ENCODE data around the gene LNX2.
A peak's percentile ranks its signal among the peaks of the same experiment; 100 is the strongest.

The LNX2 gene

GRCh38 chr13:27621366-27622101, 1.2 kb upstream of the LNX2 start, which contains the start of gene POLR1D:
Gene POLR1D, plus strand, starts transcription at chr13:27621892. Its CDS starts 92 bp downstream, at chr13:27621984.
- no peak for TF ChIP-seq CTCF (IDR thresholded peaks at IDR 0.05; ENCODE audit: borderline replicate concordance, control extremely low read depth, extremely low read depth, insufficient read depth, missing control alignments)
- peak; percentile 93 for DNase-seq (ENCODE audit: low spot score)
- in situ Hi-C loops (cut with MboI; ENCODE audit: low sequenced_read_pairs, unreplicated experiment): no loop called here

DNA sequence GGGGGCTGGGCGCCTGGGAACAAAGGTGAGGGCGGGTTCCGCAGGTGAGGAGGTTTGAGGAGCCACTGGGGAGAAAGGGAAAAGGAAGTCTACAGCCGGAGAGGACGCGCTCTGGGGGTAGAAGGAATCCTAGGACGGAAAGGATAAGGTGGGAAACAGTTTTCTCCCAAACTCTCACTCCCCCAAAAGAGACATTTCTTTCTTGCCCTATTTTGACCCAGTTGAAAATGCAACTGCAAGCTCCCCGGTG, 712 bp upstream of the LNX2 start:
- no peak for DNase-seq (ENCODE audit: low spot score)
- in situ Hi-C loops (cut with MboI; ENCODE audit: low sequenced_read_pairs, unreplicated experiment): no loop called here
- no peak for TF ChIP-seq CTCF (IDR thresholded peaks at IDR 0.05; ENCODE audit: borderline replicate concordance, control extremely low read depth, extremely low read depth, insufficient read depth, missing control alignments)

DNA sequence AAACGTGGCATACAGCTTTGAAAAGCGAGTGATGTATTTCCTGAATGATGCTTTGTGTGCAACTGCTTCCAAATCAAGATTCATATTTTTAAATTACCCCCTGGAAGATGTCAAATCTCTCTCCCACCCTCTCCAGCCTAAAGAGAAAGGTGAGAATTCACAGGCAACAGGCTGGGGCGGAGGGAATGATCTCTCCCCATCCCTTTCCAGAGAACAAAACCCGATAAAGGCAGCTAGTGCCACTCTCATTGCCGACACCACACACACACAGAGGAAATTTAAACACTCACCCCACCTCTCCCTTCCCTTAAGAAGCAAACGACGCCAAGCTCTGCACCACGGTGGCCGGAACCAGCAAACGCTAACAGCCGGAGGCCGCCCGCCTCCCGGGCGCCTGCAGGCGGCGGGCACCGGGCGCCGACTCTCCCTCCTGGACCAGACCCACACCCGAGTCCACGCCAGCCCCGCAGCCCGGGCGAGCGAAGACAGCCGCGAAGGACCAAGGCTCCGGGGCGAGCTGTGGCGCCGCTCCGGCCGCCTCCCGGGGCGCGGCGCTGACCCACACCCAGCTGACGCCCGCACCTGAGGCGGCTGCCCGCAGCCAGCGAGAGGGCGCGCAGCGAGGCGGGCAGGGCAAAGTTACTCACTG, 477 bp downstream of the LNX2 start:
- DNase-seq (ENCODE audit: low spot score): peak; percentile 62
- TF ChIP-seq CTCF (IDR thresholded peaks at IDR 0.05; ENCODE audit: borderline replicate concordance, control extremely low read depth, extremely low read depth, insufficient read depth, missing control alignments): peak; percentile 9
- in situ Hi-C loops (cut with MboI; ENCODE audit: low sequenced_read_pairs, unreplicated experiment): no loop called here

DNA sequence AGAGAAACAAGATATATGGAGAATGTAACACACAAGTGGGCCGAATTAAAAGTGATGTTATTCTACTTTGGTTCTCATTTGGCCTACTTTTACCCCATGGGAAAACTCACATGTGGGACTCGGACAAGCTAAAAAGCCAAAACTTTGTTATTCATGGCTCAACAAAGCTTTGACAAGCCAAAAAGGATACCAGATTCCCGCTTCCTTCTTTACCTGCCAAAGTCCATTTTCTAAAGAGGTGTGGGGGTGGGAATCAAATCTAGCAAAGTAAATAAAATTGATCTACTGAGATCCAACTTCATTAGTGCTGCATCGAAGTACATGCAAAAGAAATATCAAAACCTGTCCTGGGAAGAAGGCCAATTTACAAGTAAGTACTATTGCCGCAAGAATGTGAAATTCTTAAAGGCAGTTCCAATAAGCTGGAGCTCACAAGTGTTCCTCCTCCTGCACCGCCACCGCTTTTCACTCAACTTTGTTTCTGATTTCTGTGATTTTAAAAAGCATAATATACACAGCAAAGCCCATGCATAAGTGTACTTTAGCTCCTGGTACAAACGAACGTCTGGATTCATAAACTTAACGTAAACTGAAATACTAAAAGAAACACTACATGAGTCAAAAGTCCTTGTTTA, 1.1 kb downstream of the LNX2 start:
- no peak for DNase-seq (ENCODE audit: low spot score)
- no peak for TF ChIP-seq CTCF (IDR thresholded peaks at IDR 0.05; ENCODE audit: borderline replicate concordance, control extremely low read depth, extremely low read depth, insufficient read depth, missing control alignments)
- in situ Hi-C loops (cut with MboI; ENCODE audit: low sequenced_read_pairs, unreplicated experiment): no loop called here

DNA sequence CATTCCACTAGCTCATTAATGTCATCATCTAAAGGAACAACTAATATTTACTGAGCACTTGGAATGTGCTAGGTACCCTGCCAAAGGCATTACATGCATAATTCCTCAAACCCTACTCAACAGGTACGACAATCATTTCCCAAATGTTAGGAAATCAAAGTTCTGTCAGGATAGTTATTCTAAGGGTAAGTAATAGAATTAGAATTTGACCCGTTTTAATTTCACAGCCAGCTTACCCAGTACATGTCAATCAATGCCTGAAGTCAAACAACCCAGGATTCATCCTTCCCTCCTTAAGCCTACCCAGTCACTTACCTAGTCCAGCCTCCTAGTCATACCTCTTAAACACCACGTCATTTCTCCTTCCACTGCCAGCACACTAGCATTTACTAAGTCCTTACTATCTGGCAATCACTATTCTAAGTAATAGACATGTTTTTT, 2.4 kb downstream of the LNX2 start:
- DNase-seq (ENCODE audit: low spot score): no peak
- in situ Hi-C loops (cut with MboI; ENCODE audit: low sequenced_read_pairs, unreplicated experiment): no loop called here
- TF ChIP-seq CTCF (IDR thresholded peaks at IDR 0.05; ENCODE audit: borderline replicate concordance, control extremely low read depth, extremely low read depth, insufficient read depth, missing control alignments): no peak

DNA sequence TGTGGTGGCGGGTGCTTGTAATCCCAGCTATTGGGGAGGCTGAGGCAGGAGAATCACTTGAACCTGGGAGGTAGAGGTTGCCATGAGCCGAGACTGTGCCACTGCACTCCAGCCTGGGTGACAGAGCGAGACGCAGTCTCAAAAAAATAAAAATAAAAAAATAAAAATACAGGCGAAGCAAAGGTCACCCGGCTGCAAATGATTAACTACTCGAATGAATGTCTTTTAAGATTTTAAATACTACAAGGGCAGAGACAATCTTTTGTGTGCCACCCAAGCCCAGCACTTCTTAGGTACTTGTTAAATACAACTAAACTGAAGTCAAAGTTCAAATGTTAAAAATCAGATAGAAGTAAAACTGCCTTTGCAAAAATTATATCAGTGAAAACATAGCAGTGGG, 6.7 kb downstream of the LNX2 start:
- DNase-seq (ENCODE audit: low spot score): no peak
- in situ Hi-C loops (cut with MboI; ENCODE audit: low sequenced_read_pairs, unreplicated experiment): no loop called here
- no peak for TF ChIP-seq CTCF (IDR thresholded peaks at IDR 0.05; ENCODE audit: borderline replicate concordance, control extremely low read depth, extremely low read depth, insufficient read depth, missing control alignments)
